Ovary (tissue), 3 donors: ENCODE data around the gene PLXNA3.

Experiments used
- CTCF ChIP-seq, 3 donors: fragments of 450-650 bp in 2 of 3; fragments of 200-600 bp in 1 of 3; IDR thresholded peaks; one replicate each; pipeline versions ENCODE4 v1.5.1 to v1.8.0; 2016 to 2022; ENCODE audit warnings: antibody characterized with exemption in 3 of 3, mild to moderate bottlenecking in 1 of 3
- EP300 ChIP-seq: sonication (generic); formaldehyde crosslinking; IDR thresholded peaks from one replicate; pipeline ENCODE4 v1.6.1; 2017; ENCODE audit warnings: antibody characterized with exemption
- POLR2A ChIP-seq: fragments of 450-650 bp; IDR thresholded peaks from one replicate; pipeline ENCODE4 v1.6.1; 2017; ENCODE audit warnings: antibody characterized with exemption, mild to moderate bottlenecking, moderate library complexity
- donor health status: DM: no; HTN: no; CAD: no.

- TF ChIP-seq CTCF (IDR thresholded peaks at IDR 0.05), result no peak
- no peak for TF ChIP-seq POLR2A
- TF ChIP-seq EP300, result no peak
Measured at GRCh38 chrX:154477891-154478477, 19.9 kb downstream of the PLXNA3 start.
